Measurements from ENCODE around the gene HIGD1C. TPM values are rescaled to one million over a fixed set of nuclear protein-coding genes. Genes with fewer than 3 reads are reported as not detected.
A peak's percentile ranks its signal among the peaks of the same experiment; 100 is the strongest.
"Not testable (repeated sequence)": the region's sequence is repeated elsewhere in the genome, so short reads cannot be mapped to it uniquely, and the experiment has no call there.

Gene HIGD1C
- total RNA-seq, result not detected
- long read RNA-seq, result 0 reads

DNA sequence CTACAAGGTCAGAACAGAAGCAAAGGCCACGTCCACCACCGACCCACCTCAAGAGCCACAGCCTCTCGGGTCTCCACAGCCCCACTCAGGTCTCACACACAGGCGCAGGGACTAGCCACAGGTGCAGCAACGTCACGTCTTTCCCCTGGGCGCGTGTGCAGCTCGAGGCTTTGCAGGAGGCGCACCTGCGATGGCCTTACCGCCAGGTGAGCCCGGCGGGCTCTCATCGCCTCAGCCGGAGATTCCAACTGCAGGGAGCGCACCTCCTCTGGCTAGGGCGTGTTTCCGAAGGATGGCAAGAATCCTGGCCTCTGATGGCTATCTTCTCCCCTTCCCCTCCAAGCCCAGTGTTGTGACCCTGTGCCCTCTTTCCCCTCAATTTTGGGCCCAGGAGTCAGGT is at the start of gene HIGD1C:
HIGD1C (plus strand) TSS at position 35 of the 400 bp plus-strand sequence. CDS start 1,455 bp downstream, outside the sequence.
- no peak for DNase-seq
- intact Hi-C loops (cut with DNase I), result no loop called here
- ATAC-seq, result no peak

DNA sequence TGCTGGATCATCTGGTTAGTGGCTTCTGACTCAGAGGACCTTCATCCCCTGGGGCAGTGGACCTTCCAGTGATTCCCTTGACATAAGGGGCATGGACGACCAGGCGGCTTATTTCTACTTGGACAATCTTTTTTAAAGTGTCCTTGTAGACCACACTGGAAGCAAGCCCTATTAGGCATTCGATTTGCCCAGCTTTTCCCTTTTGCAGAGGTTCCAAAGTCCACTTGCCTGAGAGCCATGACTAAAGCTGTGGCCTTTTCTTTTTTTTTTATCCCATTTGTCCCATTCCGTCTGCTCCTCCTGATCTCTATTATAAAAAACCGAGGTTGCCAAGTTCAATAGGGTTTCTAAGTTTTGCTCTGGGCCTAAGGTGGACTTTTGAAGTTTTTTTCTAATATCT is 43.9 kb upstream of the HIGD1C start:
- ATAC-seq; intact Hi-C loops (cut with DNase I); DNase-seq: not testable (repeated sequence)

- ATAC-seq; intact Hi-C loops (cut with DNase I); DNase-seq: not testable (repeated sequence)
These were observed 40.0 kb upstream of the HIGD1C start for GRCh38 chr12:50912361-50912760.

- ATAC-seq, result no peak
- no peak for DNase-seq
- intact Hi-C loops (cut with DNase I), result no loop called here
These were observed 39.1 kb upstream of the HIGD1C start for GRCh38 chr12:50913224-50913623.

- ATAC-seq, result no peak
- DNase-seq, result no peak
- intact Hi-C loops (cut with DNase I), result no loop called here
These were observed 37.4 kb upstream of the HIGD1C start for GRCh38 chr12:50914872-50915484.

DNA sequence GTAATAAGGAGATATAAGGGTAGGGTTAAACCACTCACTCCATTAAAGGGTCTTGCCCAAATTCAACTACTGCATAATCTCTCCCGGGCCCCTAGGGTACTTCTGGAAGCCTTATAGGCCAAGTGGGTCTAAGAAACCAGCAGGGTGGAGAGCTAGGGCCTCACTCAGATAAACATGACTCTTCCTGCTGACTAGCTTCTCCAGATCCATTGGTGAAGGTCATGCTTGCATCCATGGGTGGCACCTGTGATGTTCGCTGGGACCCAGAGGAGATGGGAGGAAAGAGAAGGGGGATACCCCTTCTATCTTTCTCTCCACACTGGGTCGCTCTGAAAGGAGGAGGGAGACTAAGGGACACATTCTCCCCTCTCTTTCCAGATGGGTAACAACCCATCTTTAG is 36.1 kb upstream of the HIGD1C start:
- no peak for DNase-seq
- intact Hi-C loops (cut with DNase I), result no loop called here
- ATAC-seq, result no peak

DNA sequence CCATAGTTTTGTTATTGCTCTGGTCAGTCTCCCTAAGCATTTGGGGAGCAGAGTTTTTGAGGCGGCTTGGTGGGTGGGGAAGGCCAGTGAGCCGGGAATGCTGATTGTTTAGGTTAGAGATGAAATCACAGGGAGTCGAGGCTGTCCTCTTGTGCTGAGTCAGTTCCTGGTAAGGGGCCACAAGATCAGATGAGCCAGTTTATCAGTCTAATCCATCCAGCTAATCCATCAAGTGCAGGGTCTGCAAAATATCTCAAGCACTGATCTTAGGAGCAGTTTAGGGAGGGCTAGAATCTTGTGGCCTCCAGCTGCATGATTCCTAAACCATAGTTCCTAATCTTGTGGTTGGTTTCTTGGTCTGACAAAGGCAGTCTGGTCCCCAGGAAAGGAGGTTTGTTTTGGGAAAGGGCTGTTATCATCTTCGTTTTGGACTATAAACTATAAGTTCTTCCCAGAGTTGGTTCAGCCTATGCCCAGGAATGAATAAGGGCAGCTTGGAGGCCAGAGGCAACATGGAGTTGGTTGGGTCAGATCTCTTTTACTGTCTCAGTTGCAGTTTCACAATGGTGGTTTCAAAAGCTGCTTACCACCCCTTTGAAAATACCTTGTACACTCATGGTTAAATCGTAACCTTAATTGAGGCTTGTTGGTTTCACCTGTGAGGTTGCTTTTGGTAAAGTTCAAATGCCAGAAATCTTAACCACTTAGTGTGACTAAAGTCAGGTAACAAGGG is 33.6 kb upstream of the HIGD1C start:
- intact Hi-C loops (cut with DNase I), result no loop called here
- ATAC-seq, result no peak
- DNase-seq, result no peak

DNA sequence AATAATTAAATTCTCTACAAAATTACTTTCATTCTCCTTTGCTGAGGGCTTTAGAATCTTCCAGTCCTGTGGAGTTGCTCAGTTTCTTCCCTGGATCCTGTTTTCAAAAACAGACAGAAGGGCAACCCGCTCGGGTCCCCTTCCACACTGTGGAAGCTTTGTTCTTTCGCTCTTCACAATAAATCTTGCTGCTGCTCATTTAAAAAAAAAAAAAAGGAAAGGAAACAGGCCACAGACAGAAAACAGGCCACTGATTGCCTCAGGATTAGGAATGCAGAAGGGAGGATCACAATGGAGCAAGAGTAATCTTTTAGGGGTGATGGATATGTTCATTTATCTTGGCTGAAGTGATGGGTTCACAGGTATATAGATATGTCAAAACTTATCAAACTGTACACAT is 29.5 kb upstream of the HIGD1C start:
- peak in 1 of 2 donors; percentile 4 for ATAC-seq
- no peak for DNase-seq
- intact Hi-C loops (cut with DNase I), result loop anchor here in 1 of 2 donors (10.0 kb wide), 1 partner anchor 98 kb away; no protein-coding TSS in a partner anchor

- intact Hi-C loops (cut with DNase I), result loop anchor here (2.0 to 10.0 kb wide), 2 partner anchors 61 to 99 kb away; no protein-coding TSS in a partner anchor
- no peak for DNase-seq
These were observed 28.8 kb upstream of the HIGD1C start for GRCh38 chr12:50923361-50924130.

DNA sequence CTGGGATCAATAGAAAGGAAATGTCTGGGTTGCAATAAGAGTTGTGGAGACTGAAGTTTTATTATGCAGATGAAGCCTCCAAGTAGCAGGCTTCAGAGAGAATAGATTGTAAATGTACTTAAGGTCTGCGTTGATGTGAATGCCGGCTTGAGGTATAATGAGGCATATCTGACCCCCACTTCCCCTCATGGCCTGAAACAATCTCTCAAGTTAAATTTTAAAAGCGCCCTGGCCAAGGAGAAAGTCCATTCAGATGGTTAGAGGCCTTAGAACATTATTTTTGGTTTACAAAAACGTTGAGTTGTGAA is 28.3 kb upstream of the HIGD1C start:
- intact Hi-C loops (cut with DNase I), result loop anchor here (2.0 to 10.0 kb wide), 2 partner anchors 61 to 99 kb away; no protein-coding TSS in a partner anchor
- ATAC-seq, result peak in 1 of 2 donors; percentile 6

More at GRCh38 chr12:50923361-50924130, 28.8 kb upstream of the HIGD1C start:
- no peak for ATAC-seq

GRCh38 chr12:50924439-50925341 is 27.7 kb upstream of the HIGD1C start:
- ATAC-seq (peak; percentile 95 to 97), DNase-seq (peak; percentile 93)
- intact Hi-C loops (cut with DNase I), result loop anchor here (2.0 to 10.0 kb wide), 3 partner anchors 60 to 102 kb away; no protein-coding TSS in a partner anchor

More for the DNA sequence above, 28.3 kb upstream of the HIGD1C start:
- DNase-seq, result no peak

DNA sequence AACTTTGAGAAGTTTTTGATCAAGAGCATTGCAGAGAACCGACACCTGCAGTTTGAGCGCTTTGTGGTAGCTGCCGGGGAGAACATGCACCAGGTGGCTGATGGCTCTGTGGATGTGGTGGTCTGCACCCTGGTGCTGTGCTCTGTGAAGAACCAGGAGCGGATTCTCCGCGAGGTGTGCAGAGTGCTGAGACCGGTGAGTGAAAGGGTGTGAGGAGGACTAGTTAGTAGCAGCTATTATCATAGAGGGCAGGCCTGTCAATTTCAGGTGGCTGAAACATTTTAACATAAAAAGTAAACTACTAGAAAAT is 27.0 kb upstream of the HIGD1C start:
- no peak for DNase-seq
- ATAC-seq, result peak; percentile 17 to 42
- intact Hi-C loops (cut with DNase I), result loop anchor here (2.0 to 10.0 kb wide), 3 partner anchors 60 to 103 kb away; no protein-coding TSS in a partner anchor

- DNase-seq (no peak), ATAC-seq (no peak)
- intact Hi-C loops (cut with DNase I), result loop anchor here (2.0 to 10.0 kb wide), 3 partner anchors 59 to 104 kb away; no protein-coding TSS in a partner anchor
These were observed 26.4 kb upstream of the HIGD1C start for GRCh38 chr12:50925920-50926319.

- ATAC-seq (no peak), DNase-seq (no peak)
- intact Hi-C loops (cut with DNase I), result loop anchor here (5.0 to 10.0 kb wide), 2 partner anchors 102 to 104 kb away; no protein-coding TSS in a partner anchor
These were observed 25.9 kb upstream of the HIGD1C start for GRCh38 chr12:50926415-50926814.

DNA sequence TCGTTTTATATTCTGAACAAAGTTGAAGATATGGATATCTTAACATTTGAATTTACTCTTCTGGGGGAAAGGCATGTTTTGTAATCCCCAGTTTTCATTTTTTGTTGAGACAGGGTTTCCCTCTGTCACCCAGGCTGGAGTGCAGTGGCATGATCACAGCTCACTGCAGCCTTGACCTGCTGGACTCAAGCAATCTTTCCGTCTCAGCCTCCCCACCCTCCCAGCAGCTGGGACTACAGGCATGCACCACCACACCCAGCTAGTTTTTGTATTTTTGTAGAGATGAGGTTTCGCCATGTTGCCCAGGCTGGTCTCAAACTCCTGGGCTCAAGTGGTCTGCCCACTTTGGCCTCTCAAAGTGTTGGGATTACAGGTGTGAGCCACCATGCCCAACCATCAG is 25.4 kb upstream of the HIGD1C start:
- not testable (repeated sequence) for ATAC-seq, DNase-seq
- intact Hi-C loops (cut with DNase I), result loop anchor here (5.0 to 10.0 kb wide), 2 partner anchors 102 to 105 kb away; no protein-coding TSS in a partner anchor

DNA sequence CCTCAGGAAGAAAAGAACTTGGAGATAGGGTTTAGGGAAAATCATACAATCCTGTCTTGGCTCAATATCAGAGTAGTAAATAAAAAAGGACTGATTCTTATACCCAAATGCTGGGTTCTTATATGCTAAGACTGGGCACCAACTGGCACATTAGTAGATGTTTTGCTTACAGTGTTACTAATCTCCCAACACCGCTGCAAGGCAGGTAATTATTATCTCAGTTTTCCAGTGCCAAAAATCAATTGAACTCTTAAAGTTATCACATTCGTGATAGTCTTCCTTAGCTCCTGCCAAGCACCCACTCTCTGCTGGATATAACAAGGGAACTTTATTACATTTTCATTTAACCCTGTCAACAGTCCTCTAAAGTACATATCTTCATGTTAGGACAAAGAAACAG is 25.0 kb upstream of the HIGD1C start:
- intact Hi-C loops (cut with DNase I), result loop anchor here (5.0 to 10.0 kb wide), 2 partner anchors 103 to 105 kb away; no protein-coding TSS in a partner anchor
- ATAC-seq, result no peak
- no peak for DNase-seq

GRCh38 chr12:50927766-50928224 is 24.5 kb upstream of the HIGD1C start:
- DNase-seq (no peak), ATAC-seq (no peak)
- intact Hi-C loops (cut with DNase I), result loop anchor here (5.0 to 10.0 kb wide), 2 partner anchors 103 to 105 kb away; no protein-coding TSS in a partner anchor

GRCh38 chr12:50928392-50928791 is 24.0 kb upstream of the HIGD1C start:
- no peak for DNase-seq
- intact Hi-C loops (cut with DNase I), result loop anchor here (5.0 to 10.0 kb wide), 2 partner anchors 104 to 106 kb away; no protein-coding TSS in a partner anchor
- ATAC-seq, result no peak
